HG02678 (cell line): Measurements from ENCODE around the gene CCND3.

ENCODE experiments used
- ATAC-seq: cut with Tn5 transposase; IDR thresholded peaks from one replicate; pipeline ENCODE4 v1.9.1; 2021; ENCODE audit warnings: mild to moderate bottlenecking, moderate library complexity; ENCODE audit not compliant: unreplicated experiment

The CCND3 gene

GRCh38 chr6:41941280-41942066, at the start of gene CCND3:
TSS of gene CCND3 (minus strand) at chr6:41941808. CDS start at chr6:41941649, 159 bp downstream.
- ATAC-seq: peak; percentile 92

- ATAC-seq: no peak
Observed at GRCh38 chr6:41986339-41986738, 44.7 kb upstream of the CCND3 start.

DNA sequence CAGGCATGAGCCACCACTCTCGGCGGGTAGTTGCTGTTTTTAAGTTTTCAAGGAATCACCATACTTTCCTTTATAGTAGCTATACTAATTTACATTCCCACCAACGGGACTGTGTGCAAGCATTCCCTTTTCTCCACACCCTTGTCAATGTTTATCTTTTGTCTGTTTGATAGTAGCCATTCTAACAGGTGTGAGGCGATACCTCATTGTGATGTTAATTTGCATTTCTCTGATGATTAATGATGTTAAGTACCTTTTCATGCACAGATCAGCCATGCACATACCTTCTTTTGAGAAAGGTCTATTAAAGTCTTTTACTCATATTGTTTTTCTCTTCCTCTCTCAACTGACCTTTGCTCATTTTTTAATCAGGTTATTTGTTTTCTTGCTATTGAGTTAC, 43.0 kb upstream of the CCND3 start:
- no peak for ATAC-seq

GRCh38 chr6:41976794-41977484, 35.3 kb upstream of the CCND3 start:
- ATAC-seq: no peak

DNA sequence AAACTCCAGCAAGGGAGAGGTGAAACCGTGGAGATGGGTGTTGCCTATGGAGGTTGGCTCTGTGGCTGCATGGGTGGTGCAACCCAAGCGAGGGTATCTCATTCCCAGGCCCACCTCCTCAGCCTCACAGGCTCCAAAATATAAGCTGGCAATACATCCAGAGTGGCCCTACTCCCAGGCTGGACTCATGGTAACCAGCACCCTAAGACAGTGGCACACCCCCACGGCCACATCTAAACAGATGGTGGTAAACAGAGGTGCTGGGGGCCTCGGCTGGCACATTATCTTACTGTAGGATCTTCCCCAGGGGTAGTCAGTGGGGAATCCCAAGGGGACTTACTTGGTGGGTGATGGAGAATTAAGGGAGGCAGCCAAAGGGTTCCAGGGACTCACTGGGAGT, 33.7 kb upstream of the CCND3 start:
- no peak for ATAC-seq

DNA sequence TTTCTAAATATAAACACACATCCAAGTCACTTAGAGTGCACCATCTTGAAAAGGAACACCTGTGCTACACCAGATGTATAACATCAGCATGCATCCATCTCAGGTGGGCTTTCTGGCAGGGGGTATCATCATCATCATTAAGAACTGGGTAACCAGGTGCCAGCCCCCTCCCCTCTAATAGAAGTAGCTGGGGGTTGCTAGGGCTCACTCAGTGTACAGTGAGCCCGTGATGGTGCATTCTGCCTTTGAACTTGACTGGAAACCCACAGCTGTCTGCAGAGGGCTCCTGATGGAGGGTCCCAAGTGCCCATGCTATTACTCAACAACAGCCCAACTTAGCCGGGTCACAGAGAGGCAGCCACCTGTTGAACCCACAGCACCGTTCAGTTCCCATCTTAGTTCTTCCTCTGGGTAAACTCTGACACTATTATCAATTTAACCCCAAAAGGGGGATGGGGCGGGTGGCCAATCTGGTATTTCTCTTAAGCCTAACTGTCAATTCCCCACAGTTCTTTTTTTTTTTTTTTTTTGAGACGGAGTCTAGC, 32.7 kb upstream of the CCND3 start:
- ATAC-seq: no peak

DNA sequence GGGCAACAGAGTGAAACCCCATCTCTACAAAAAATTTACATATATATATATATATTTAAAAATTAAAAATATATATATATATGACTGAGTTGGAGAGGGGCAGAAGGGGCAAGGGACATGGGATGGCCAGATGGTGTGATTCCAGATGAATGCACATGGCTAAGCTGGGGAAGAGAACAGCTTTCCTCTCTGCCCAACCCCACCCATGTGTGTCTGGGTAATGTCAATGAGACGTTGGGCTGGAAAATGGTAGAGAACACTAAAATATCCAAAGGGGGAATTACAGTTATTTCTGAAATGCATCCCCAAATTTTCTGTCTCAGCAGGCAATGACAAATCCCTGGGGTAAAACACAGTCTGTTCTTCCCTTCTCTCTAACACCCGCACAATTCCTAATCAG, 31.2 kb upstream of the CCND3 start:
- no peak for ATAC-seq

DNA sequence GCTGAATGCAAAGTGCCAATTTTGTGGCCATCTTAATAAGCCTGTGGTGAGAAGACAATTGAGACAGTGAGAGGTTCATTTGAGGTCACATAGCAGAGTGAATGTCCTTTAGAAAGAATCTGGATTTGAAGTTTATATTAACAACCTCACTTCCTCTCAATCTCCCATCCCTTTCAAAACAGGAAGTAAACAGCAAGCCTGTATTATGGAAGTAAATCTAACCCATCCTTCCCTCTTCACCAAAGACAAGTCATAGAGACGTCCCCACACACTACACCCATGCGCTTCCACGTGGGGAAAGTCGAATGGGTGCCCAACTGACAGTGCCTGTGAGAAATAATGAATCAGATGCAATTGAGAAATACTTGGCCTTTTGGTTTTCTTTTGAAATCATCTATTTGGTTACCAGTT, 28.8 kb upstream of the CCND3 start:
- no peak for ATAC-seq

- no peak for ATAC-seq
Observed at GRCh38 chr6:41967312-41968287, 26.0 kb upstream of the CCND3 start.

DNA sequence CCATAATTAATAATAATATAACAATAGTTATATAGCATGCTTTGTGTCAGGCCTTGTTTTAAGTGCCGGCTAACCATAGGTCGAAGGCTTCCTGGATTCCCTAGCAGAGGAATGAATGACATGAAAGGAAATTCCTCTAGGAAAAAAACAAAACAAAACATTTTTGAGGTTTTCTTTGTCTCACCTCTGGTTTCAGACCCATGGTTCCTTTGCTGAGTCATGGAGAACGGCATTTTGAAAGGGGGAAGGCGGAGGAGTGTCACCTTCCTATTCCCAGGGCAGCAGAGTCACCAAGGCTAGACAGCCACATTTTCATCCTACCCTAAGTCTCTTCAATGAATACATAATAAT, 25.3 kb upstream of the CCND3 start:
- ATAC-seq: no peak

- no peak for ATAC-seq
Observed at GRCh38 chr6:41966214-41966920, 24.8 kb upstream of the CCND3 start.

GRCh38 chr6:41965429-41966213, 24.0 kb upstream of the CCND3 start:
- no peak for ATAC-seq

DNA sequence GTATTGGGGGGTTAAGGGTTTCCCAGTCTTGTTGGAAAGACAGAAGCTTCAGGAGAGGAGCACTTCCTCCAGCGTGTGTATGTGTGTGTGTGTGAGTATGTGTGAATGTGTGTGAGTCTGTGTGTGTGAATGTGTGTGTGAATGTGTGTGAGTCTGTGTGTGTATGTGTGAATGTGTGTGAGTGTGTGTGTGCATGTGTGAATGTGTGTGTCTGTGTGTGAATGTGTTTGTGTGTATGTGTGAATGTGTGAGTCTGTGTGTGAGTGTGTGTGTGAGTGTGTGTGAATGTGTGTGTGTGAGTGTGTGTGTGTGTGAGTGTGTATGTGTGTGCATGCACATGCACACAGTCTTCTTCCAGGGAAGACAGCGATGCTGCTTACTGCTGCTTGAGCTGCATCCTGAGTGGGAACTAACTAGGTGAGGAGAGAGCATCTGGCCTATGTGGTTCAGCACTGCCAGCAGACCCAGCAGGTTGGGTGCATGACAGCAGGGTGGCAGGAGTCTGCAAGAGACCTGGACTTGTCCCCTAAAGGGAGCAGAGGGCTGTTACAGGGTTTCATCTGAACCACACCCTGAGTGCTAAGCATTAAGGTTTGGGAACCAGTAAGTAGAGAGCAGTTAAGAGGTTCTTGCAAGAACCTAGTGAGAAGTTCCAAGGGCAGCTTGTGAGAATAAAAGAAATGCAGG, 22.7 kb upstream of the CCND3 start:
- no peak for ATAC-seq

DNA sequence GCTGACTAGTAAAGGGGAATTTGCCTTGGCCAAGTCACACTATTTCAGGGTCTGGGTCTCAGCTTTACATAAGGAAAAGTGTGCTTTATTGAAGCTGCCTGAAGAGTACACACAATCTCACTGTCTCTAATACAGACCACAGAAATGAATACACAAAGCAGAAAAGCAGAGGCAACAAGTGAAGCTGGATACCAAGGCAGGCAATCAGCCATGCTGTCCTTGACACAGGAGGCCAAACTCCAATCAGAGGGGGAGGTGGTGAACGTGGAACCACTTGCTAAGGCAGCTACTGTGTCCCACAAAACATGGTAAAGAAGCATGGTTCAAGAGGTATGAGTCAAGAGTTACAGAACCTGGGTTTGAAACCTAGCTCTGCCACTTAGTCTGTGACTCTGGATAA, 21.8 kb upstream of the CCND3 start:
- no peak for ATAC-seq

DNA sequence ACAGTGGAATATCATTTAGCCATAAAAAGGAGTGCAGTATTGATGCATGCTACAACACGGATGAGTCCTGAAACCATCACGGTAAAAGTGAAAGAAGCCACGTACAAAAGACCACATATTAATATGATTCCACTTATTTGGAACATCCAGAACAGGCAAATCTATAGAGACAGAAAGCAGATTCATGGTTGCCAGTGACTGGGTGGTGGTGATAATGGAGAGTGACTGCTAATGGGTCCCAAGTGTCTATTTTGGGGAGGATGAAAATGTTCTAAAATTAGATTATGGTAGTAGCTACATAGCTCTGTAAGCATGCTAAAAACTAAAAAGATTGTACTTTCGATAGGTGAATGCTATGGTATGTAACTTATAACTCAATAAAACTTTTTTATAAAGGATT, 18.4 kb upstream of the CCND3 start:
- no peak for ATAC-seq

GRCh38 chr6:41958022-41958856, 16.6 kb upstream of the CCND3 start:
- ATAC-seq: no peak

DNA sequence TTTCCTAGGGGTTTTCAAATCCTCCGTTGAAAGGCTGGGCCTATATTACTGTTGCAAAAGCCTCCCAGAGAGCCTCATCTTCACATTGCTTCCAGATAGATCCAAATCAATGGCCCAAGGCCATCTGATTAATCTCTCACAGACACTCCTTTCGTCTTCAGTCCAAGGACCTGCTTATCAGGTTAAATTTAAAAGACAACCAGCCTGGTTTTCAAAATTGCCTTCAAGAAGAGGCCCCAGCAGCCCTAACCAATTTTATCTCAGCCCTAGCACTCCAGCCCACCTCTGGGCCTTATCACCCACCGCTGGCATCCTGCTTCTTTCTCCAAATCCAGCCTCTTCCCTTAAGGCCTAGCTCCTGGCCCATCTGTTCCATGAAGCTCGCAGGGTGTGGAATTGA, 15.5 kb upstream of the CCND3 start:
- no peak for ATAC-seq

DNA sequence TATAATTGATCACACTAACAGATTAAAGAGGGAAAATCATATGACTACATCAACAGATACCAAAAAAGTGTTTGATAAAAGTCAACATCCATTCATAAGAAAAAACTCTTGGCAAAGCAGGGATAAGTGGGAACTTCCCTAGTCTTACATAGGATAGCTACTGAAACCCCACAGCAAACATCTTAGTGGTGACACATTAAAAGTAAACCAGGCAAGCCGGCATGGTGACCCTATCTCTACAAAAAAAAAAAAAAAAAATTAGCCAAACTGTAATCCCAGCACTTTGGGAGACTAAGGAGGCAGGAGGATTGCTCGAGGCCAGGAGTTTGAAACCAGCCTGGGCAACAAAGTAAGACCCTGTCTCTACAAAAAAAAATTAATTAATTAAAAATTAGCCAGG, 13.8 kb upstream of the CCND3 start:
- no peak for ATAC-seq
